Fibroblast of the aortic adventitia (primary cell): ENCODE measurements around the gene SHISA6. TPM values are rescaled to one million over a fixed set of nuclear protein-coding genes. Genes with fewer than 3 reads are reported as not detected.

Experiments used
- DNase-seq: peaks from one replicate; pipeline ENCODE4 v3.0.0-alpha.2; 2010; ENCODE audit warnings: low read depth
- H3K4me3 ChIP-seq: 2 replicates; pipeline ENCODE4 v1.5.1; 2011; ENCODE audit warnings: low read depth, mild to moderate bottlenecking, control low read depth, low read length, moderate library complexity
- total RNA-seq: library from RNA; depleted of rRNA; stranded (reverse); fragments of >200 nt; gene quantifications from 2 replicates; pipeline ENCODE4 v1.2.3, GENCODE V29; 2012; ENCODE audit warnings: low replicate concordance
- TF ChIP-seq, protein P1 (sequence below): IDR thresholded peaks from 2 replicates; pipeline ENCODE4 v1.5.1; 2011; ENCODE audit warnings: mild to moderate bottlenecking, low read length, control low read depth, inconsistent platforms; ENCODE audit not compliant: insufficient read depth

Gene SHISA6
- total RNA-seq, 1 donor: not detected

DNA sequence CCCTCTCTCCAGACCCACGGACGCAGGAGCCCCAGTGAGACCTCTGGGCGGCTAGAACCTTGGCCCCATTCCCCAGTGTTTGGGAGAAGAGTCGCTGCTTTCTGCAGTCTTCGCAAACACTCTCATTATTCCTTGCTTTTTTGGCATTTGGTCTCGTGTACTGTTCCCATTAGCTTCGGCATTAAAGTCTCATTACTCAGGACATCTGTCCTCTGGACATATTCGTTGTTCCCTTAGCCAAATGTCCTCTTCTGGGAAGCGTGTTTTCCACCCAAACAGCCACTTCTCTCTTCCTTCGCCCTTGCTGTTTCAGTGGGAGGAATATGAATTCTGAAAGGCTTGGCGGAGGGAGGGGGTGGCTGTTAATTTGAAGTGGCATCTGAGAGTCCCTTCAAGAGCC lies 11.1 kb downstream of the SHISA6 start:
- TF ChIP-seq, protein P1, sequence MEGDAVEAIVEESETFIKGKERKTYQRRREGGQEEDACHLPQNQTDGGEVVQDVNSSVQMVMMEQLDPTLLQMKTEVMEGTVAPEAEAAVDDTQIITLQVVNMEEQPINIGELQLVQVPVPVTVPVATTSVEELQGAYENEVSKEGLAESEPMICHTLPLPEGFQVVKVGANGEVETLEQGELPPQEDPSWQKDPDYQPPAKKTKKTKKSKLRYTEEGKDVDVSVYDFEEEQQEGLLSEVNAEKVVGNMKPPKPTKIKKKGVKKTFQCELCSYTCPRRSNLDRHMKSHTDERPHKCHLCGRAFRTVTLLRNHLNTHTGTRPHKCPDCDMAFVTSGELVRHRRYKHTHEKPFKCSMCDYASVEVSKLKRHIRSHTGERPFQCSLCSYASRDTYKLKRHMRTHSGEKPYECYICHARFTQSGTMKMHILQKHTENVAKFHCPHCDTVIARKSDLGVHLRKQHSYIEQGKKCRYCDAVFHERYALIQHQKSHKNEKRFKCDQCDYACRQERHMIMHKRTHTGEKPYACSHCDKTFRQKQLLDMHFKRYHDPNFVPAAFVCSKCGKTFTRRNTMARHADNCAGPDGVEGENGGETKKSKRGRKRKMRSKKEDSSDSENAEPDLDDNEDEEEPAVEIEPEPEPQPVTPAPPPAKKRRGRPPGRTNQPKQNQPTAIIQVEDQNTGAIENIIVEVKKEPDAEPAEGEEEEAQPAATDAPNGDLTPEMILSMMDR: no peak
- no peak overlapping the region for H3K4me3 ChIP-seq
- no peak for DNase-seq

DNA sequence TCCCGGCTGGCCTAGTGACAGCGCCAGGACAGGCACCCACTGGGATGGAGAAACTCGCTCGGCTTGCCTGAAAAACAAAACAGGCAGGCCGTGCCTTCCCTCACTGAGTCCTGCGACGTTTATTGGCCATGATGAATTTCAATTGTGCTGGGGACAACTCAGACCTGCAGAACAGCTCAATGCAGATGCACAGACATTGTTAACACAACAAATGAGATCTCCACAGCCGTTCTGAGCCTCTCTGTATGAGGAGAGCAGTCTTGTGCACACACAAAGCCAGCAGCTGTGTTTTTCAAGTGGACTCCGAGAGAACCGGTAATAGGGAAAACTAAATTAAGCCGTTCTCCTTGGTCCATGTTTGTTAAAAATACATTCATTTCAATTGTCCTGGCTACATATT lies 15.9 kb downstream of the SHISA6 start:
- no peak overlapping the region for H3K4me3 ChIP-seq
- DNase-seq: no peak
- TF ChIP-seq, protein P1: no peak

- TF ChIP-seq, protein P1: no peak
- no peak overlapping the region for H3K4me3 ChIP-seq
- DNase-seq: no peak
Measured at GRCh38 chr17:11264183-11264871, 23.3 kb downstream of the SHISA6 start.

GRCh38 chr17:11267999-11268575 lies 27.1 kb downstream of the SHISA6 start:
- no peak overlapping the region for H3K4me3 ChIP-seq
- no peak for DNase-seq
- TF ChIP-seq, protein P1: no peak

DNA sequence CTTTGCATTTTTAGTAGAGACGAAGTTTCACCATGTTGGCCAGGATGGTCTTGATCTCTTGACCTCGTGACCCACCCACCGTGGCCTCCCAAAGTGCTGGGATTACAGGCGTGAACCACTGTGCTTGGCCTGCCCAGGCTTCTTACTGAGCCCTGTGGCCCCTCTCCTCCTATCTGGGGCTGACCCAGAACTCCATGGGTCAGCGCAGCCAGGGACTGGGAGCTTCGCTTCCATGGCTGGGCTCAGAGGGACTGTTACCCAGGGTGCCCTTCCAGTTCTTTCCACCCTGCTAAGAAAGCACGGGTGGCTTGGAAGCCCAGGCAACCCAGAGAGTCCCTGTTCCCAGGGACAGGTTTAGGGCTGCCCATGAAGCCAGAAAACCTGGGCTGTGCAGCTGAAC lies 28.2 kb downstream of the SHISA6 start:
- DNase-seq: no peak
- no peak overlapping the region for H3K4me3 ChIP-seq
- TF ChIP-seq, protein P1: no peak

DNA sequence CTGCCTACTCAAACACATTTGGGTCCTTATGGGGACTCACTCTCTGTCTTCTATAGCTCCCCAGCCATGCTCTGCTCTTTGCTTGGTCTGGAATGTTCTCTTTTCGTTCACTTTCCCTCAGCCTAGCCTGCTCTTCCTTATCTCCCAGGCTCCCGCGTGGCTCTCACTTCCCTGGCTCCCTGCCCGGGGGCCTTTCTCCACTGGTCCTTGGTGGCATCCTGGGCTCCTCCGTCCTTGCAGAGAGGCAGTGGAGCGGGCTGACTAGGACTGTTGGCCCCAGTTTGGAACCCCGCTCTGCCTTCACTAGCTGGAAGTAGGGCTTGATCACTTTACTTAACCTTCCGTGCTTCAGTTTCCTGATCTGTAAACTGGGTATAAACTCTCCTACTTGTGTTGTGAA lies 31.2 kb downstream of the SHISA6 start:
- no peak for DNase-seq
- TF ChIP-seq, protein P1: no peak
- no peak overlapping the region for H3K4me3 ChIP-seq
